ENCODE data around the gene DEUP1.

GRCh38 chr11:93368022-93368421, 37.5 kb downstream of the DEUP1 start:
- no peak for TF ChIP-seq CTCF (IDR thresholded peaks at IDR 0.05)
- TF ChIP-seq CREB1 (CRISPR knock-in tag; IDR thresholded peaks at IDR 0.05): no peak
- TF ChIP-seq NR3C1 (CRISPR knock-in tag; conservative IDR thresholded peaks at IDR 0.05; ENCODE audit: low read depth): no peak
- no peak for TF ChIP-seq NFATC4 (CRISPR knock-in tag; IDR thresholded peaks at IDR 0.05)
